ENCODE data around the gene HCN2.
A peak's percentile ranks its signal among the peaks of the same experiment; 100 is the strongest.

The HCN2 gene

DNA sequence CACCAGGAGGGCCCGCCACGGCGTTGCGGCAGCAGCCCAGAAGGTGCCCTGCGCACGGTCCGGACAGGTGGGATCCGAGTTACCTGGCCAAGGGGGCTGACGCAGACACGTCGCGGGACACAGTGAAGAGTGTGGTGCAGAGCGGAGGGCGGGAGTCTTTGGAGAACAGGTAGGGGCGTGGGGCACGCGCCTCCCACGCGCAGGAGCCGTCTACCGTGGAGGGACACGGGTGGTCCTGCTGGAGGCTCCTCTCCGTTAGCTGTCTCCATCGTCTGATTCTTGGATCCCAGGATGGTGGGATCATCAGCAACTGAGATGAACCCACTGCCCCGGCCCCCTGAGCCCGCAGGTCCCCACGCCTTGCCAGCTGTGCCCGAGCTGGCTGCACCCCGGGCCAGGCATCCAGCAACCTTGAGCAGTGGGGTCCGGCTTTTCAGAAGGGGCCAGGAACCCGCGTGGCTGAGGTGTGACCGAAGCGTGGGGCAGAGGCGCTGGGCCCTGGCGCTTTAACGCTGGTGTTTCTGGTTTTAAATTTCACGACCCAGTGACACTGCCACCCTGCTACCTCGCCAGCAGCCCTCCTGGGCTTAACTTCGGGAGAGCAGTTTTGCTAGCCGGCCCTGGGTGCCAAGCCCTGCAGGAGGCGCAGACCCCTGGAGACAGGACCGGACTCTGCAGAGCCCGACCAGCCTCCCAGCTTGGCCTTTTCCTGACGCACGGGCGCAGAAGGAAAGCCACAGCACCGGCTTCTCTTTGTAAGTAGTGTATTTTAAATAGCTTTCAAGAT, 57.3 kb downstream of the HCN2 start:
- H3K9me3 Mint-ChIP-seq, result no peaks in the 10 kb centered on the region
- peaks cover 22 to 28% of the 10 kb centered on the region in 2 donors for H3K36me3 Mint-ChIP-seq
- no peaks in the 10 kb centered on the region for H3K27me3 Mint-ChIP-seq
- no peak for DNase-seq
- H3K4me1 Mint-ChIP-seq, result peaks cover 0 to 8% of the 10 kb centered on the region in 2 donors
- no peak overlapping the region for H3K27ac Mint-ChIP-seq
- no peak overlapping the region for H3K4me3 Mint-ChIP-seq
- ATAC-seq (replicated peaks), result no peak

DNA sequence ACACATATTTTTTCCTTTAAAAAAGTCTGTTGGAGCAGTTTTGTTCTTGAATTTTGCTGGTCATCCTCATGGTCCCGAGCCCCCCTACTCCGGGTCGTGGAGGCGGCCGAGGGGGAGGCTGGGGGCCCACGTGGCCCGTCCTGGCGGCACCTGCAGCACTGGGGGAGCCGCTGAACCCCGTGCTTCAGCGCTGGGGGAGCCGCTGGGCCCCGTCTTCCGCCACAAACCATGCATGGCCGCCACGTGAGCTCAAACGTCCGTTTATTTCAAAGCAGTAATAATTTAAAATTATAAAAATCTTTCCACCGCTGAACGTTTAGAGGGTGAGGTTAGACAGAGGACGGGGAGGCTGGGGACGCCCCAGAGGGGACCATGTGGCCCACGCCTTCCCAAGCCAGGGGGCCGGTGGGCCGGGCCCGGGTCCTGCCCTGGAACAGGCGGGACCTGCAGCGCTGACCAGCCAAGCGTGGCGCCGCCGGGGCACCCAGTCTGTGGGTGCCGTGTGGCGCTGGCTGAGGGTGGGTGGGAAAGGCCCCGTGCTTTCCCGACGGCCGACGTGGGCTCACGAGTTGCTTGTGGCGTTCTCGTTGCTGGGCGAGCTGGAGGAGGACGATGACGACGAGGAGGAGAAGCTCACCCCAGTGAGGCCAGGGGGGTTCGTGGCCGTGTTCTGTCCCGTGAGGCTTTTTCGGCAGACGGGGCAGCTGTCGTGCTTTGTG, 58.0 kb downstream of the HCN2 start:
- DNase-seq, result no peak
- Mint-ChIP-seq H3K4me1 (peaks cover 0 to 7% of the 10 kb centered on the region in 2 donors), H3K36me3 (peaks cover 21 to 26% of the 10 kb centered on the region in 2 donors), H3K27me3 (no peaks in the 10 kb centered on the region), H3K9me3 (no peaks in the 10 kb centered on the region), H3K4me3 (no peak overlapping the region), H3K27ac (peak overlapping the region; percentile 76)
- peak in 1 of 2 donors; percentile 33 for ATAC-seq (replicated peaks)

DNA sequence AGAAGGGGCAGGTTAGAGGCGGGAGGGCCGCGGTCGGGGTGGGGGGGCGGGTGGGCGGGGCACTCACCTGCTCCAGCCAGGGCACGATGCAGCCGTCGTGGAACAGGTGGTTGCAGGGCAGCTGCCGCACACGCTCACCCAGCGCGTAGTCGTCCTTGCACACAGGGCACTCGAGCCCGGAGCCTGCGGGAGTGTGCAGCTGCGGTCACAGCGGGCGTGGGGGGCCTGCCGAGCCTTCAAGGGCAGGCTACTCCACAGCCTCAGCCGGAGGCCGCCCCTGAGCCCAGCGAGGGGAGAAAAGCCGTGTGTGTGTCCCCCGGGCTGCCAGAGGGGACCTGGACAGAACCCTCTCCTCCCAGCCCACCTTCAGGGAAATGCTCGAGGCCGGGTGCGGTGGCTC, 58.6 kb downstream of the HCN2 start:
- ATAC-seq (replicated peaks), result no peak
- DNase-seq, result no peak
- Mint-ChIP-seq H3K36me3 (peaks cover 20 to 23% of the 10 kb centered on the region in 2 donors), H3K27ac (no peak overlapping the region), H3K4me3 (no peak overlapping the region), H3K4me1 (peaks cover 0 to 5% of the 10 kb centered on the region in 2 donors), H3K9me3 (no peaks in the 10 kb centered on the region), H3K27me3 (no peaks in the 10 kb centered on the region)

DNA sequence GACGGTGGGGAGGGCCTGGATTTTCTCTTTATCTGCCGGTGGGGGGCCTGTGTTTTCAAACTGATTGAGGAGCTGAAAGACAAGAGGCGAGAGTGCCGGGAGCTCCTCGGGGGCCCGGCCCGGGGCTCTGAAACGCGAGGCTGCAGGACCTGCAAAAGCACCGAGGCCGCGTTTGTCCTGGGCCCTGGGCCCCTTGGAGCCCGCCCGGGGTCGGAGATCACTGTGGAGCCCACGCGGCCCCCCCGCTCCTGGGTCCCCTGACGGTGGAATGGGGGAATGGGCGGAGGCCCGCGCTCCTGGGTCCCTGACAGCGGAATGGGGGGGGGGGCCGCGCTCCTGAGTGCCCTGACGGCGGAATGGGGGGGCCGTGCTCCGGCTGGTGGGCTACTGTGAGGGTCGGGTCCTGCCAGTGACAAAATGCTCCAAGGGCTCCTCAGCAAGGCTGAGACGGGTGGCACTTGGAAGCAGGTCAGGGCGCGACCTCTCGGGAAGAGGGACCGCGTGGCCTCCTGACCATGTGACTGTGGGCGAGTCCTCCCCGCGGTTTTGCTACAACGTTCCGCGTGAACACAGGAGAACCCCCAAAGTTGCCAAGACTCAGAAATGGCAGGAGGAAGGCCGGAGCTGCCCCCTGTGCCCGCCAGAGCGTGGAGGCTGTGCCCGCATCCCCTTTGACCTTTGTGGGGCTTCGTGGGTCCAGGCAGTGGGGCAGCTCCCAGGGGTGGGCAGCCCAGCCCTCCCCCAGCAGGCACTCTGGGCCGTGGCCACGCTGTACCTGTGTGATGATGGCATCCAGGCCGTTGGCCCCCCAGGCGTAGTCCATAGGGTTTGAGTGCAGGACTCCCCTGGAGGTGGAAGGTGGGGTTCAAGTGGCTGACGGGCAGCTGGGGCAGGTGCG, 59.5 kb downstream of the HCN2 start:
- no peaks in the 10 kb centered on the region for H3K27me3 Mint-ChIP-seq
- DNase-seq (no peak), ATAC-seq (replicated peaks) (no peak)
- no peak overlapping the region for H3K4me3 Mint-ChIP-seq
- peaks cover 19 to 26% of the 10 kb centered on the region in 2 donors for H3K36me3 Mint-ChIP-seq
- no peak overlapping the region for H3K27ac Mint-ChIP-seq
- no peaks in the 10 kb centered on the region for H3K9me3 Mint-ChIP-seq
- peaks cover 6% of the 10 kb centered on the region in 2 donors for H3K4me1 Mint-ChIP-seq

DNA sequence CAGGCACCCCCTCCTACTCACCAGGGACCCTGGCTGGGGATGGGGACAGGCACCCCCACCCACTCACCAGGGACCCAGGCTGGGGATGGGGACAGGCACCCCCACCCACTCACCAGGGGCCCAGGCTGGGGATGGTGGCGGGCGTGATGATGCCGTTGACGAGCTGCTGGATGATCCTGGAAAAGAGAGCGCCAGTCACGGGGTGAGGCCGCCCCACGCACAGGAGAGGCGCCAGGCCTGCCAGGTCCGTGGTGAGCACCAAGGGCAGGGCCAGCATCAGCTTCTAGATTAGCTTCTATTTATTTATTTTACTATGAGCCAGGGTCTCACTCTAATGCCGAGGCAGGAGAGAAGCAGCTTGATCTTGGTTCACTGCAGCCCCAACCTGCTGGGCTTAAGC, 60.4 kb downstream of the HCN2 start:
- H3K36me3 Mint-ChIP-seq, result peaks cover 20 to 27% of the 10 kb centered on the region in 2 donors
- no peak overlapping the region for H3K4me3 Mint-ChIP-seq
- ATAC-seq (replicated peaks), result no peak

DNA sequence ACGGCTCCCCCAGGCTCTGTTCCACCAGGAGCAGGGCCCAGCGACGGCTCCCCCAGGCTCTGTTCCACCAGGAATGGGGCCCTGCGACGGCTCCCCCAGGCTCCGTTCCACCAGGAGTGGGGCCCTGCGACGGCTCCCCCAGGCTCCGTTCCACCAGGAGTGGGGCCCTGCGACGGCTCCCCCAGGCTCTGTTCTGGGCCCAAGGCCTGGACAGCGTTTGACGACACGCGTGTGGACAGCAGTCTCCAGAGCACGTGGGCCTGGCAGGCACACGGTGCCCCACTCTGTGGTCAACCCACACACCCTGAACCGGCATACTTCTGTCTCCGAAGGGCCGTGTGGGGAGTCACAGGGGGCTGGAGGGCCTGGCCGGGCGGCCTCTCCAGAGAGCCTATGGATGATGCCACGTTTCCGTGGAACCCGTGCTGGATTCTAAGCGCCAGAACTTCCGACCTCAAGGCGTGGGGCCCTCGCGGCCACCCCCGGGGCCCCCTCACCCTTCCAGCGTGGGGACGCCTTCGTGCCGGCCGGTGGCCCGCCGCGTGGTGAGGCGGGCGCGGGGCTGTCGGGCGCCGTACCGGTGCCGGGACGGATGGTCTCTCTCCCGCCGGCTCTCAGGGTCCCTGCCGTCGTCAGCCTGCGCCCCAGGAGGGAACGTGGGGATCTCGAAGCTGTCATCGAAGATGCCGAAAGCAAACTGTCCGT, 61.6 kb downstream of the HCN2 start:
- H3K4me1 Mint-ChIP-seq, result peaks cover 12 to 23% of the 10 kb centered on the region in 2 donors
- H3K27ac Mint-ChIP-seq, result no peak overlapping the region
- ATAC-seq (replicated peaks), result no peak
- no peaks in the 10 kb centered on the region for H3K9me3 Mint-ChIP-seq
- H3K4me3 Mint-ChIP-seq, result no peak overlapping the region
- peaks cover 17 to 35% of the 10 kb centered on the region in 2 donors for H3K36me3 Mint-ChIP-seq
- DNase-seq, result no peak
- H3K27me3 Mint-ChIP-seq, result no peaks in the 10 kb centered on the region

More for the DNA sequence above, 60.4 kb downstream of the HCN2 start:
- H3K27me3 Mint-ChIP-seq, result no peaks in the 10 kb centered on the region
- DNase-seq, result no peak
- no peaks in the 10 kb centered on the region for H3K9me3 Mint-ChIP-seq
- H3K4me1 Mint-ChIP-seq, result peaks cover 7 to 12% of the 10 kb centered on the region in 2 donors
- H3K27ac Mint-ChIP-seq, result no peak overlapping the region

DNA sequence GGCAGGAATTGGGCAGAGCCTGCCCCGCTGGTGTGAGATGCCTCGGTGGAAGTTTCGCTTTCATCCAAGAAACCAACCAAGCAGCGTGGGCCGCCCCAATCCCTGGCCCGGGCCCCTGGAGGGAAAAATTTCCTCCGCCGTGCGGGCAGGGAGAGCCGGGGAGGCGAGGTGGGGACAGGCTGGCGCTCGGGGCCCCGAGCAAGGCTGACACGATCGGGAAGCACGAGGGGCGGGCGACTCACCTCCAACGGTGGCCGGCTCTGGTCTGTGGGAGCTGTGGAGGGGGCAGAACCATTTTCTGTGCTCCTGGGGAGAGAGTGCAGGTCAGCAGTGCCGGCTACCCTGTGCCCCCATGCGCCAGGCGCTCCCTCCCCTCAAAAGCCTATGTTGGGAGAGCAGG, 62.3 kb downstream of the HCN2 start:
- Mint-ChIP-seq H3K27ac (no peak overlapping the region), H3K36me3 (peaks cover 15 to 37% of the 10 kb centered on the region in 2 donors), H3K27me3 (no peaks in the 10 kb centered on the region), H3K9me3 (no peaks in the 10 kb centered on the region), H3K4me3 (no peak overlapping the region), H3K4me1 (peaks cover 16 to 27% of the 10 kb centered on the region in 2 donors)
- ATAC-seq (replicated peaks), result no peak
- DNase-seq, result no peak

DNA sequence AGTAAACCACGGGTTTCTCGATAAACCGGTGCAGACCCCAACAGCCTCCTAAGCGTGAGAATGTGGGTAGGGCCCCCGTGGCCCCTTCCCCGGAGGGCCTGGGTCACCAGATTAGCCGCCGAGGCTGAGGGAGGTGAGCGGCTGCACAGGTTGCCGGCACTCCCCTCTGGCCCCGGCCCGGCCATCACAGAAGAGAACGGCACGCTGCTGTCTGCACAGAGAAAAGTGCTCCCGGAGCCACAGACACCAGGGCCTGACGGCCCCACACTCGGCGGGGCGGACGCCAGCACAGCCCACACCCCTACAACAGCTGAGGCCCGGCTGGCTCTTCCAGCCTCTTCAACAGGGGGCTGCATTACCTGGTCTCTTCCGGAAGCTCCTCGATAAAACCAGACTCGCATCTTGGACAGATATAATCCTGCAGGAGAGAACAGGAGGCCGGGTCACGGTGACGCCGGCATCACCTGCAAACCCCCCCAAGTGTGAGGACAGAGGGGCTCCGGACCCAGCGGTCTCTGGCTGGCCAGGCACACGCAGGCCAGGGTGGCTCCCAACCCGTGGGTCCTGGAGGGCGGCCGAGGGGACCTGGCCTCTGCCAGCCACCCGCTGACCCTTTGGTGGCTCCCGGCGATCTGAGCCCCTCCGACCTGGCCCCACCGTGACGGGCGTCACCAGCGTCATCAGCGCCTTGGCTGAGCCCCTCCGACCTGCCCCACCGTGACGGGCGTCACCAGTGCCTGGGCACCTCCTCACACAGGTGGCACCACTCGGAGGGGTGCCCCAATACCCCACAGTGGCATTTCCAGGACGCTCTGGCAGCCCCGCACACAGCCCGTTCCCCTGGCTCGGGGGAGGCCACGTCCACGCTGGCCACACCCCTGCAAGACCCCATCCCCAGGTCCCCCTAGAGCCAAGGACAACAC, 63.0 kb downstream of the HCN2 start:
- no peaks in the 10 kb centered on the region for H3K27me3 Mint-ChIP-seq
- no peak overlapping the region for H3K4me3 Mint-ChIP-seq
- ATAC-seq (replicated peaks) (no peak), DNase-seq (no peak)
- H3K4me1 Mint-ChIP-seq, result peaks cover 20 to 34% of the 10 kb centered on the region in 2 donors
- no peaks in the 10 kb centered on the region for H3K9me3 Mint-ChIP-seq
- H3K36me3 Mint-ChIP-seq, result peaks cover 18 to 42% of the 10 kb centered on the region in 2 donors
- no peak overlapping the region for H3K27ac Mint-ChIP-seq

DNA sequence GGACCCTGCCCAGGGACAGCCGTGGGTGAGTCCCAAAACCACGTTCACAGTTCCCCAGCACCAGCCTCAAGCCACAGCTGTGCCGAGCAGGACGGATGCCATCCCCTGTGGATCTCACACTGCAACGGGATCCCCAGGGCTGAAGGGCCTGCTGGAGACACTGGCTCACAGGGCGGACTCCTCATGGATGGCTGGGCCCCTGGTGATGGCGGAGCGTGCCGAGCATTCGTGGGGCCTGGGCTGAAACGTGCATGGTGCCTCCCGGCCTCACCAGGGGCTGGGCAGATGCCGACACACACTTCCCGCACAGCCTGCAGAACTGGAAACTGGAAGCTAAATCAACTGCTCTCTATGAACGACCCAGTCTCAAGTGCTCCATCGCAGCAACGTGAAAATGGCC, 63.7 kb downstream of the HCN2 start:
- no peak for DNase-seq
- no peaks in the 10 kb centered on the region for H3K9me3 Mint-ChIP-seq
- no peaks in the 10 kb centered on the region for H3K27me3 Mint-ChIP-seq
- ATAC-seq (replicated peaks), result no peak
- H3K4me3 Mint-ChIP-seq, result no peak overlapping the region
- H3K4me1 Mint-ChIP-seq, result peaks cover 21 to 41% of the 10 kb centered on the region in 2 donors
- H3K36me3 Mint-ChIP-seq, result peaks cover 19 to 37% of the 10 kb centered on the region in 2 donors
- no peak overlapping the region for H3K27ac Mint-ChIP-seq

DNA sequence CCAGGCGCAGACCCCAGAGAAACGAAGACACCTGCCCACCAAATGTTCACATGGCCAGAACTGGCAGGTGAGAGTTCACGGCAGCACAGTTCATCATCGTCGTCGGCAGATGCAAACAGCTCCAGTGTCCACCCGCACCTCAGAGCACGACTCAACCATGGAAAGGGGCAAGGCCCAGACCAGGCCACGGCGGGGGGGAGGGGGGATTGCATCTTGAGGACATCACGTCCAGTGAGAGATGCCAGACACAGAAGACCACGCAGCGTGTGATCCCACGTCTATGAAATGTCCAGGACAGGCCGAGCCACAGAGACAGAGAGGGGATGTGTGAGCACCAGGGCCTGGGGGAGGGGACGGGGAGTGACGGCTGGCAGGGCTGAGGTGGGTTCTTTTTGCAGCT, 66.0 kb downstream of the HCN2 start:
- DNase-seq (no peak), ATAC-seq (replicated peaks) (no peak)
- peaks cover 19 to 36% of the 10 kb centered on the region in 2 donors for H3K36me3 Mint-ChIP-seq
- no peak overlapping the region for H3K4me3 Mint-ChIP-seq
- peaks cover 39 to 64% of the 10 kb centered on the region in 2 donors for H3K4me1 Mint-ChIP-seq
- H3K27me3 Mint-ChIP-seq, result no peaks in the 10 kb centered on the region
- no peaks in the 10 kb centered on the region for H3K9me3 Mint-ChIP-seq
- H3K27ac Mint-ChIP-seq, result no peak overlapping the region

DNA sequence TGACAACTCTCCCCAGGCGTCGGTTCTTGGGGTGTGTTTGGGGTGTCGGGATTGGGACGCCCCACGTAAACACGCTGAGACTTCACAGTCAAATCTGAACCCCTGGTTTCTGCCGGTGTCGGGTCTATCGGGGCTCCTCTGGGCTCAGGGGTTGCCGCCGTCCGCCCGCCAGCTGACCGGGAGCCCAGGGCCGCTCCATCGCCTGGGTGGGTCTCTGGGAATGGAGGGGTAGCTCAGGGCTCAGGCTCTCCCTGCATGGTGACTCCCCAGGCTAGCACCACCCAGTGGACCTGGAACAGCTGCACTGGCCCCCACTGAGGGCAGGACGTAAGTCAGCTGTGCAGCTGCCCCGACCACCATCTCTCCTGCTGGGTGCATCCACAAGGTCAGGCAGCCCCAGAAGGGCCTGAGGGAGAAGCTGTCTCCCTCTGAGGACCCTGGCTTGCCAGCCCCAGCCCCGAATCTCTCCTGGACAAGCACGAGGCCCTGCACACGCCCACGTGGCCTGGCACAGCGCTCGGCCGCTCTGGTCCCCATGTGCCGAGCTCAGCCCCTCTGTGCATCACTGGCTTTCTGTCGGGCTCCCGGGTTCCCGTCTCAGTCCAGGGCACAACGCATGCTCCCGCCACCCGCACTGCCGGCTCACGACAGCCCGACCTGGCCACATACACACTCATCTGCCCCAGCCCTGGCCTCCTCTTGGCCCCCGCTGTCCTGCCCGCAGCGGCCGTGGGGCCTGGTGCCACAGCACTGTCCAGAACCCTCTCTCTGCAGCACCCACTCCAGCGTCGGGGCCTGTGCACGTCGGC, 67.3 kb downstream of the HCN2 start:
- H3K9me3 Mint-ChIP-seq, result no peaks in the 10 kb centered on the region
- peak overlapping the region; percentile 51 for H3K27ac Mint-ChIP-seq
- ATAC-seq (replicated peaks) (no peak), DNase-seq (no peak)
- H3K36me3 Mint-ChIP-seq, result peaks cover 22 to 46% of the 10 kb centered on the region in 2 donors
- H3K4me1 Mint-ChIP-seq, result peaks cover 42 to 77% of the 10 kb centered on the region in 2 donors
- H3K27me3 Mint-ChIP-seq, result no peaks in the 10 kb centered on the region
- no peak overlapping the region for H3K4me3 Mint-ChIP-seq

DNA sequence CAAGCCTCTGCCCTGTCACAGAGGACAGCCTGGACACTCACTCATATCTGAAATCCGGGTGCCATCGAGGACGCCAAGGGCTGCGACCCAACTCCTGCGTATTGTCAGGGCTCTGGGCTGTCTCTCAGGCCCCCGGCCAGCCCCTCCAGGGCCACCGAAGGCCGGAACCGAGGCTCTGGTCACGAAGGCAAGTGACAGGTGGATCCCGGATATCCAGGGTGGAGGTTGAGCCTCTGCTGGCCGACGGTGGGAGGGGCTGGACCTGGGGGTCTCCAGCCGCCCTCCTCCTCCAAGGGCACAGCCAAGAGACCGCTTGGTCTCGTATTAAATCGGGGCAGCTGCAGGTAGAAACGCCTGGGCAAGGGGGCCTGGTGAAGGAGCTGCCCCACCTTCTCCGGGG, 67.9 kb downstream of the HCN2 start:
- DNase-seq, result no peak
- Mint-ChIP-seq H3K9me3 (no peaks in the 10 kb centered on the region), H3K4me3 (no peak overlapping the region), H3K36me3 (peaks cover 23 to 47% of the 10 kb centered on the region in 2 donors), H3K4me1 (peaks cover 42 to 78% of the 10 kb centered on the region in 2 donors), H3K27me3 (no peaks in the 10 kb centered on the region), H3K27ac (peak overlapping the region; percentile 31)
- ATAC-seq (replicated peaks), result no peak
